GM12873 (cell line): ENCODE results near the gene DENND1A.

ENCODE experiments used
- TF ChIP-seq, protein P1 (sequence below): IDR thresholded peaks from 2 replicates; pipeline ENCODE4 v1.5.1; 2012; ENCODE audit warnings: low read depth, mild to moderate bottlenecking, moderate library complexity, low read length, control low read depth; ENCODE audit not compliant: insufficient read depth; ENCODE audit errors: missing control alignments

The DENND1A gene

DNA sequence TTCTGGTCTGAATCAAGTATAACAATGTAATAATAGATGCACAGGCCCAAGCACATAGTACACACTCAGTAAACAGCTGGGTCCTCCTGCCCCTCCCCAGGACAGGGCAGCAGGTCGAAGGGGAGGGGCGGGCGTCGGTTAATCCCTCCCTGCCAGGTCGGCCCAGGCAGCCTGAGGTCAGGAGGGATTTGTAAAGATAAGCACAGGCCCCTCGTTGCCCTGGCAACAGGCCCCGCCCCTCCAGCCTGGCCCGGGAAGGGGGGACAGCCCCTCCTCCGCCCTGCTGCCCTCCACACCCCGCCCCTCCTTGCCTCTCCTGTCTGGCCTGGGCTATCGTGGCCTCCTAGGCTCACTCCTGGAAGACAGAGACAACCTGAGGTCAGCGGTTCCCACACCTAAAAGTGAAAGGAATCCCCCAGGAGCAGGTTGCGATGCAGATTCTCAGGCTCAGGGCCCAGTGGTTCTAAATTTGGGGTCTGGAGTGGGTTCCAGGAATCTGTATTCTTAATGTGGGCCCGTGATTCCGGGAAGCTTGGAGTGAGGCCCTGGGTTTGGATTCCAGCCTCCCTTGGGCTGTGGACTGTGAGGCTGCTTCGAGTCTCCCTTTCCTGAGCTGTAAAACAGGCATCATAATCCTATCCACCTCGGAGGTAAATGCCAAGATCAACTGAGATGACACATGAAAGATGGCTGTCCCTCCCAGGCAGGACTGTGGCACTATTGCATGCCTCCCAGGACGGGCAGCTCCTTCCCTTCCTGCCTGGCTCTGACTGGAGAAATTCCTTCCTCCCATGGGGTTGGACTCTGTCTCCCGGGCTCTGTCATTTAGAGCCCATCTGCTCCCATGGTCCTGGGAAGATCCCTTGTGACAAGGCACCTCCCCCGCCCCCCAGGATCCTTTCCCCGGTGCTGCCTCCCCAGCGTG, 569.5 kb downstream of the DENND1A start:
- TF ChIP-seq, protein P1, sequence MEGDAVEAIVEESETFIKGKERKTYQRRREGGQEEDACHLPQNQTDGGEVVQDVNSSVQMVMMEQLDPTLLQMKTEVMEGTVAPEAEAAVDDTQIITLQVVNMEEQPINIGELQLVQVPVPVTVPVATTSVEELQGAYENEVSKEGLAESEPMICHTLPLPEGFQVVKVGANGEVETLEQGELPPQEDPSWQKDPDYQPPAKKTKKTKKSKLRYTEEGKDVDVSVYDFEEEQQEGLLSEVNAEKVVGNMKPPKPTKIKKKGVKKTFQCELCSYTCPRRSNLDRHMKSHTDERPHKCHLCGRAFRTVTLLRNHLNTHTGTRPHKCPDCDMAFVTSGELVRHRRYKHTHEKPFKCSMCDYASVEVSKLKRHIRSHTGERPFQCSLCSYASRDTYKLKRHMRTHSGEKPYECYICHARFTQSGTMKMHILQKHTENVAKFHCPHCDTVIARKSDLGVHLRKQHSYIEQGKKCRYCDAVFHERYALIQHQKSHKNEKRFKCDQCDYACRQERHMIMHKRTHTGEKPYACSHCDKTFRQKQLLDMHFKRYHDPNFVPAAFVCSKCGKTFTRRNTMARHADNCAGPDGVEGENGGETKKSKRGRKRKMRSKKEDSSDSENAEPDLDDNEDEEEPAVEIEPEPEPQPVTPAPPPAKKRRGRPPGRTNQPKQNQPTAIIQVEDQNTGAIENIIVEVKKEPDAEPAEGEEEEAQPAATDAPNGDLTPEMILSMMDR, result no peak

DNA sequence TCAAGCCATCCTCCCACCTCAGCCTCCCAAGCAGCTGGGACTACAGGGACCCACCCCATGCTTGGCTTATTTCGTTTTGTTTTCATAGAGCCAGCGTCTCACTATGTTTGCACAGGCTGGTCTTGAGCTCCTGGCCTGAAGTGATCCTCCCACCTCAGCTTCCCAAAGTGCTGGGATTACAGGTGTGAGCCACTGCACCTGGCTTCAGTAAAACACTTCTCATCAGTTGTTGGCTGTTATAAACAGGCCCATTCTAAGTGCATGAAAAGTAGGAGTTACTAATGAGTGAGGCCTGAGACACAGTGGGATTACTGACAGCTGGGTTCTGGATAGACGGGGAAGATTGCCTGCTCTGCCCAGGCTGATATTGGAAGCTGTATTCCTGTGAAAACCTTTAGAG, 570.4 kb downstream of the DENND1A start:
- TF ChIP-seq, protein P1, result no peak

DNA sequence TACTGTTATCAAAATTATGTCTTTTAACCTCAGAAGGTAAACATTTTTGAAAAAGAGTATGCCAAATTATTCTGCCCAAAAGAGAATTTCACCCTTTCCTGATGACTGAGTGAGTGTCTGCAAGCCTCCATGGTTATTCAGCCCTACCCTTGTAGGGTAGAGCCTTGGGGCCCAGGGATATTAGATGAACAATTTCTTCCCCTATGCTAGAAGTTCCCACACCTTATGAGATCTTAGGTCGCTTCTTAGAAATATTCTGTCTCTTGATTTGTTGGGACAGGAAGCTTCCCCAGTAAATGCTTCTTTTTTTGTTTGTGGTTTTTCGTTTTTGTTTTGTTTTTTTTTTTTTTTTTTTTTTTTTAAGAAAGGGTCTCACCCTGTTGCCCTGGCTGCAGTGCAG, 570.8 kb downstream of the DENND1A start:
- TF ChIP-seq, protein P1, result no peak

DNA sequence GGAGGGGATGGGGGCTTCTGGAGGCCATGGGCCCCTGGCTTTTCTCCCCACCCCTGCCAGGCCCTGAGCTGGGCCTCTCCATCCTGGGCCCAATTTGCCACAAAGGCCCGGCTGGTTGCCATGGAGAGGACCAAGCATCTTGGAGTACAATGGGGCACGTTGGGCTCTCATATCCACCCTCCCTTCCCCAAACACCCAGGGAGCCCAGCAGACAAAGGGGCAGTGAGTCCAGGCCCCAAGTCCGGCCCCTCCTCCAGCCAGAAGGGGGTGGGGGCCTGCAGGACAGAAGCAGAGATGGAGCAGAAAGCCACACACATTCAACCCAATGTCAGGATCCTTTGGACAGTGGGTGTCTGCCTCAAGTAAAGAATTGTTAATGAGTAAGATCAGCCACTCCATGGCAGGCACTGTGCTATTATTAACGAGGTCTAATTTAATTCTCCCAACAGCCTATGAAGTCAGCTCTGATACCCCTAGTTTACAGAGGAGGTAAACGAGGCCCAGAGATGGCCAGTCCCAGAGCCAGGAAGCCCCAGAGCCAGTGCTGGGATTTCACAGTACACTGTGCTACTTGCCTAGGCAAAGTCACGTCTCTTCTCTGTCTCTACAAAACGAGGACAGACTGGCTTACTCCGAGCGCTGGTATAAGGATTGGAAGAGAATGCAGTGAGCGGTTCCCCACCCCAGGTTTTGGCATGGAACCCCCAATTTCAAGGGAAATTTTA, 571.6 kb downstream of the DENND1A start:
- TF ChIP-seq, protein P1, result no peak

DNA sequence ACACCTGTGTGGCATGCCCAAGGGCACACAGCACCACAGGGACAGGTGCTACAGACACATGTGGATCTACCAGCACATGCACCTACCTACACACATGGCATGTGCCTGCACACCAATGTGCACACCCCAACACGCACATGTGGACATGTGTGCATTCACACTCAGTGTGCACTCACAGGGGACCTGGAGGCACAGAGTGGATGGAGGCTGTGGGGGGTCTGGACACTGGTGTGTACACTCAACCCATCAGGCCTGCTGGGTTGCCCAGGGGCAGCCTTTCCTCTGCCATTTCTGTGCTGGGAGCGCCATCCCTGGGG, 572.2 kb downstream of the DENND1A start:
- TF ChIP-seq, protein P1, result no peak

DNA sequence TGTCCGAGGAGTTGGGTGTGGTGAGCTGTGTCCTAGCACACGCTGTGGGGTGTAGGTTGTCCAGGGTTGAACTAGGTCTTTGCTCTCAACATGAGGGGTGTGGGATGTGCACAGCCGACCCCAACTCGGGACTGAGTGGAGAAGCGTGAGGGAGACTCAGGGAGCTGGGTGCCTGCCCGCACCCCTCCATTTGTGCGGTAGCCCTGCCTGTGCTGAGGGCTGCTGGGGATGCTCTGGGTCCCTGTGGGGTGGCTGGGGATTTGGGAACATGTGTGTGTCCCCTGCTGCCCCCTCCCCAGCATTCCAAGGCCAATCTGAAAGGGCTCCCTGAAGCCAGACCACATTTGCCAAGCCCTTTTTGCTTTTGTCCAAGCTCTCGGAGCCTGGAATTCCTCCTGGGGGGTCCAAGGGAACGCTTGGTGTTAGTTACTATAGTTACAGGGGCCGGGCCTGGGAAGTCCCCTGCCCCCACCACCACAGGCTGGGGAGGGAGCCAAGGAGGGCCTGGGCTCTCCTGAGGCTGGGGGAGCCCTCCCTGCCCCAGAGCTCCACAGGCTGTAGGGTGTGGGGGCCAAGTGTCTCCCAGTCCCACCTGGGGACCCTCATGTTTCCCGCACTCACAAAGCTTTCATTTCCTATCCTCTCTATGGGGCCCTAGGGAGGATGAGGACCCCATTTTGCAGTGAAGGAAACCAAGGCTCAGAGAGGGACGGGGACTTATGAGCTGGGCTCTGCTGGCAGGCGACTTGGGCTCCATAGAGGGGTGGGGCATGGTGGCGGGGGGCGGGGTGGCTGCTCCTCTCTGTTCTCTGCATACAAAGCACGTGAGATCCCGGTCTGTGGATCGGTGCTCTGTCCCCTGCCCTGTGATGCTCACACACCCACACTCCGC, 572.8 kb downstream of the DENND1A start:
- TF ChIP-seq, protein P1, result no peak

DNA sequence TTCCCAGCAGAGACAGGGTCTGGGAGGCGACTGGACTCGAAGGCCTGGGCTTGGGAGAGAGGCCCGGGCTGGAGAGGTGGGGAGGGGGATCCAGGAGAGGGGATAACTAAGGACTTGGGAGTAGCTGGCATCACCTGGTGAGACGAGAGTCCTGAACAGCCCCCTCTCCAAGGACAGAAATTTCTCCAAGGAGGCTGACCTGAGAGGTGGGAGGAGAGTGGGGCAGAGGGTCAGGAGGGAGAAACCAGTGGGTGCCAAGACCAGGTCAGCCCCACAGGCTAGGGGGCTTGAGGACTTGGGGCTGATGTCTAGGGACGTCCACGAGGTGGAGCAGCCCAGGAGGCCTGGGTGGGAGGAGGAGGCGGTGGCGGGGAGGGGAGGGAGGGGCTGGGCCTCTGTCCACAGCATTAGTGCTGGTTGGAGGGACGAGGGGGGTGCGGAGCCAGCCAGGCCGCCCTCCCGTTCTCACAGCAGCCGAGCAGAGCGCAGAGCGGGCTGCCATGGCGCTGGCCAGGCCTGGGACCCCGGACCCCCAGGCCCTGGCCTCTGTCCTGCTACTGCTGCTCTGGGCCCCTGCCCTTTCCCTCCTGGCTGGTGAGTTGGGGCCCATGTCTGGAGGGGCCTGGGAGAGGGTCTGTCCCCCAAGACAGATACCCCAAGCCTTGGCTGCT, 574.0 kb downstream of the DENND1A start, which contains the start of gene CRB2:
Gene CRB2, plus strand, starts transcription at position 437 of the 671 bp plus-strand sequence. Its CDS starts 64 bp downstream, at position 501.
- TF ChIP-seq, protein P1, result no peak
